H1 (cell line): Measurements from ENCODE around the gene KNDC1. TPM values are rescaled to one million over a fixed set of nuclear protein-coding genes. Genes with fewer than 3 reads are reported as not detected.
A peak's percentile ranks its signal among the peaks of the same experiment; 100 is the strongest.

Experiments
- CTCF ChIA-PET: fragments of 300-600 bp; sonication (Branson Sonifier 250); formaldehyde crosslinking; loops from one replicate; lab custom pipeline; 2021; ENCODE audit not compliant: partially characterized antibody; lab: Charles Lee
- POLR2A ChIA-PET: fragments of 300-600 bp; sonication (Branson Sonifier 250); formaldehyde crosslinking; loops from one replicate; lab custom pipeline; 2021; ENCODE audit warnings: inconsistent platforms; ENCODE audit not compliant: partially characterized antibody; lab: Charles Lee
- DNase-seq, 2 experiments: peaks; one replicate each; pipeline versions ENCODE4 v3.0.0 to v3.0.0-alpha.2; 2010 to 2022; ENCODE audit warnings: low spot score in 2 of 2, low read depth in 1 of 2, mixed read lengths in 1 of 2
- FAIRE-seq: peaks from 2 replicates; lab custom pipeline; 2011; peaks lifted over from hg19 to GRCh38; lab: Jason Lieb, UNC
- H2AFZ ChIP-seq: 2 replicates; pipeline ENCODE4 v1.8.1; 2012; ENCODE audit warnings: low read length, inconsistent platforms
- H2AK5ac ChIP-seq: 2 replicates; pipeline ENCODE4 v1.6.1; 2013; ENCODE audit warnings: low read depth, low read length
- H2BK120ac ChIP-seq: replicated peaks from 2 replicates; pipeline ENCODE3; 2013; ENCODE audit warnings: low read depth, low read length, inconsistent platforms
- H2BK12ac ChIP-seq: 2 replicates; pipeline ENCODE4 v1.6.1; 2013; ENCODE audit warnings: low read depth, low read length
- H2BK15ac ChIP-seq: 2 replicates; pipeline ENCODE4 v1.6.1; 2013; ENCODE audit warnings: low read length
- H2BK20ac ChIP-seq: 2 replicates; pipeline ENCODE4 v1.6.1; 2013; ENCODE audit warnings: low read length
- H2BK5ac ChIP-seq: 2 replicates; pipeline ENCODE4 v1.6.1; 2013; ENCODE audit warnings: low read depth, low read length
- H3K14ac ChIP-seq: 2 replicates; pipeline ENCODE4 v1.6.1; 2013; ENCODE audit warnings: inconsistent platforms; ENCODE audit not compliant: insufficient read length
- H3K18ac ChIP-seq: 2 replicates; pipeline ENCODE4 v1.6.1; 2013; ENCODE audit warnings: low read length; ENCODE audit errors: extremely low read depth
- H3K23ac ChIP-seq: 2 replicates; pipeline ENCODE4 v1.6.1; 2013; ENCODE audit warnings: inconsistent platforms; ENCODE audit not compliant: insufficient read length
- H3K23me2 ChIP-seq: 2 replicates; pipeline ENCODE4 v1.6.1; 2013; ENCODE audit warnings: low read depth, low read length
- H3K27ac ChIP-seq: 2 replicates; pipeline ENCODE4 v1.6.1; 2011; ENCODE audit warnings: low read depth, low read length, inconsistent platforms
- H3K27me3 ChIP-seq, 4 experiments: replicated peaks in 1 of 4; 1 replicate in 1 of 4; 2 replicates in 3 of 4; pipeline versions ENCODE4 v1.6.1 to v1.8.1; 2011 to 2013; ENCODE audit warnings: low read length in 3 of 4, mild to moderate bottlenecking in 3 of 4, inconsistent platforms in 2 of 4, mixed read lengths in 2 of 4, moderate library complexity in 1 of 4; ENCODE audit not compliant: control insufficient read depth in 3 of 4, insufficient read depth in 3 of 4; ENCODE audit errors: extremely low read depth in 1 of 4
- H3K36me3 ChIP-seq, 4 experiments: 2 replicates each; pipeline versions ENCODE4 v1.6.1 to v1.8.1; 2011 to 2013; ENCODE audit warnings: mild to moderate bottlenecking in 4 of 4, low read length in 3 of 4, moderate library complexity in 2 of 4, control low read depth in 1 of 4, inconsistent platforms in 1 of 4; ENCODE audit not compliant: insufficient read depth in 4 of 4, control insufficient read depth in 2 of 4
- H3K4ac ChIP-seq: replicated peaks from 2 replicates; pipeline ENCODE3; 2013; ENCODE audit warnings: low read length, low read depth, mixed read lengths, inconsistent platforms; ENCODE audit not compliant: insufficient read length
- H3K4me1 ChIP-seq, 4 experiments: replicated peaks in 1 of 4; 1 replicate in 1 of 4; 2 replicates in 3 of 4; pipeline versions ENCODE4 v1.6.1 to v1.8.1; 2011 to 2013; ENCODE audit warnings: low read length in 3 of 4, inconsistent platforms in 2 of 4, mixed read lengths in 1 of 4; ENCODE audit not compliant: insufficient read depth in 4 of 4, control insufficient read depth in 3 of 4
- H3K4me2 ChIP-seq, 2 experiments: 2 replicates each; pipeline versions ENCODE4 v1.6.1 to v1.8.1; 2011 to 2013; ENCODE audit warnings: low read depth in 2 of 2, low read length in 2 of 2, control low read depth in 1 of 2, inconsistent platforms in 1 of 2, mild to moderate bottlenecking in 1 of 2; ENCODE audit not compliant: insufficient read depth in 1 of 2
- H3K4me3 ChIP-seq, 4 experiments: fragments of 200-600, 300-600 bp in 1 of 4; sonication (generic), shearing (Covaris generic), sonication (Bioruptor Twin) in 1 of 4; 2 replicates each; pipeline versions ENCODE4 v1.5.1 to v1.8.1; 2011 to 2016; ENCODE audit warnings: low read length in 4 of 4, low read depth in 3 of 4, control low read depth in 2 of 4, inconsistent platforms in 2 of 4, mild to moderate bottlenecking in 2 of 4, mixed read lengths in 1 of 4, moderate library complexity in 1 of 4; ENCODE audit not compliant: insufficient read depth in 2 of 4; ENCODE audit errors: extremely low read depth in 1 of 4
- H3K56ac ChIP-seq: replicated peaks from 2 replicates; pipeline ENCODE3; 2013; ENCODE audit warnings: low read depth, mild to moderate bottlenecking, mixed read lengths, low read length, inconsistent platforms; ENCODE audit not compliant: insufficient read length
- H3K79me1 ChIP-seq: 2 replicates; pipeline ENCODE4 v1.6.1; 2013; ENCODE audit warnings: low read depth, low read length, control low read depth
- H3K79me2 ChIP-seq, 2 experiments: 2 replicates each; pipeline versions ENCODE4 v1.6.1 to v1.8.1; 2012 to 2013; ENCODE audit warnings: low read length in 2 of 2, mild to moderate bottlenecking in 2 of 2, inconsistent platforms in 1 of 2; ENCODE audit not compliant: insufficient read depth in 2 of 2, control insufficient read depth in 1 of 2
- H3K9ac ChIP-seq, 4 experiments: replicated peaks in 1 of 4; 1 replicate in 1 of 4; 2 replicates in 3 of 4; pipeline versions ENCODE4 v1.6.1 to v1.8.1; 2011 to 2013; ENCODE audit warnings: low read depth in 3 of 4, low read length in 3 of 4, control low read depth in 2 of 4, mild to moderate bottlenecking in 2 of 4, moderate library complexity in 2 of 4, inconsistent platforms in 1 of 4; ENCODE audit errors: extremely low read depth in 1 of 4
- H3K9me3 ChIP-seq, 2 experiments: 2 replicates each; pipeline versions ENCODE4 v1.6.1 to v1.8.1; 2012 to 2013; ENCODE audit warnings: mild to moderate bottlenecking in 2 of 2, moderate library complexity in 2 of 2, control low read depth in 1 of 2, inconsistent platforms in 1 of 2, low read depth in 1 of 2, low read length in 1 of 2, mixed read lengths in 1 of 2; ENCODE audit not compliant: insufficient read depth in 2 of 2
- H4K20me1 ChIP-seq, 2 experiments: replicated peaks in 1 of 2; 2 replicates each; pipeline versions ENCODE3 to v1.8.1; 2011 to 2013; ENCODE audit warnings: inconsistent platforms in 2 of 2, low read length in 2 of 2, mild to moderate bottlenecking in 1 of 2; ENCODE audit not compliant: insufficient read depth in 2 of 2, control insufficient read depth in 1 of 2
- H4K5ac ChIP-seq: 2 replicates; pipeline ENCODE4 v1.6.1; 2013; ENCODE audit warnings: low read length, low read depth, mixed read lengths, inconsistent platforms; ENCODE audit not compliant: insufficient read length
- H4K8ac ChIP-seq: 2 replicates; pipeline ENCODE4 v1.8.0; 2013; ENCODE audit warnings: mild to moderate bottlenecking, moderate library complexity, low read length, inconsistent platforms; ENCODE audit not compliant: insufficient read depth; ENCODE audit errors: extremely low read depth
- H4K91ac ChIP-seq: replicated peaks from 2 replicates; pipeline ENCODE3; 2013; ENCODE audit warnings: low read length, mixed read lengths, inconsistent platforms; ENCODE audit not compliant: insufficient read length
- CEBPB ChIP-seq: IDR thresholded peaks from 2 replicates; pipeline ENCODE4 v1.6.1; 2012; ENCODE audit warnings: low read depth, low read length
- SIX5 ChIP-seq: IDR thresholded peaks from 2 replicates; pipeline ENCODE4 v1.6.1; 2011; ENCODE audit warnings: mild to moderate bottlenecking, low read depth, low read length
- WGBS, 2 experiments: shearing (Covaris generic) in 1 of 2; methylation state at CpG; one replicate each; pipeline versions ENCODE4 v1.1.6 to v1.1.7; 2013 to 2015; ENCODE audit warnings: low lambda C conversion rate in 2 of 2, mixed read lengths in 2 of 2, inconsistent platforms in 1 of 2, low coverage in 1 of 2, missing lambda C conversion rate in 1 of 2; ENCODE audit not compliant: insufficient replicate concordance in 2 of 2, insufficient coverage in 1 of 2, insufficient read length in 1 of 2; ENCODE audit errors: extremely low coverage in 1 of 2, missing lambda C conversion rate in 1 of 2; 5-methylcytosine and 5-hydroxymethylcytosine counted together
- polyA plus RNA-seq, 7 experiments: library from polyadenylated mRNA; depleted of rRNA in 3 of 7; stranded (reverse) in 5 of 7; unstranded in 2 of 7; fragments of >200 nt in 5 of 7; fragments of 200-250 nt in 2 of 7; gene quantifications; 1 replicate in 5 of 7; 2 replicates in 1 of 7; 4 replicates in 1 of 7; pipeline versions ENCODE4 v1.2.1 to v1.2.3, GENCODE V29; 2011 to 2013; ENCODE audit warnings: missing spikeins in 2 of 7, mixed read lengths in 2 of 7
- total RNA-seq: library from RNA; stranded (reverse); fragmentation: NEBNext Ultra II Directional; extraction: Animal tissue kit (Norgen Biotek cat#: 25700); gene quantifications from 2 replicates; pipeline ENCODE4 v1.2.1, GENCODE V29; 2021

The KNDC1 gene
- total and polyA plus RNA-seq, 2 of the 8 experiments (the other 6 are each of a cell fraction or from before 2014, with no cell fraction given): 7.5 to 16.7 TPM

DNA sequence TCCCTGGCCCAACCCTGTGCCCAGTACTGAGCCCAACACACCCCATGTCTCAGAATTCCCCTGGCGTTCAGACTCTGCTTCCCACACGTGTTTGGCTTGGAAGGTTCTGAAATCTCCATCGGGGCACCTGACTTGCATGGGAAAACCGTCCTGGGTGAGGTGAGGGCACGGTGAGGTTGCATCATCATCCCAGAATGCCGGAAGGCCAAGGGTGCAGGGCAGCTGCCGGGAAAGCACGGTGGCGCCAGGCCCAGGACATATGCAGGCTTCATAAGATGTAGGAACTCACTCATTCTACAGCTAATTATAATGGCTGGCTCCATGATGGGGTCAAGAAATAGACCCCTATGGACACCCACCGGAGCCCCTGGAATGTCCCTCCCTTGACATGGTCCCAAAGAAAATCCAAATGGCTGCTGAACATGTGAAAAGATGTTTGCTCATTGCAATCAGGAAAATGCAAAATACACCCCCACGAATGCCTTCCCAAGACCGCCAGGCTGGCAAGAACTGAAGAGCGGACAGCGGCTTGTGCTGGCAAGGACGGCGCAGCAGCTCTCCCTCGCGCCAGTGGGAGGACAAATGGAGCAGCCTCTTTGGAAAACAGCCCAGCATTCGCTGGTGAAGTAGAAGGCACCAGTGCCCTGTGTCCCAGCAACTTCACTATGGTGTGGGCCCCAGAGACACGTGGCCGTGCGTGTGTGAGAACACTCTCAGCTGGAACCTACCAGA lies 2.3 kb downstream of the KNDC1 start:
- H2BK15ac ChIP-seq: peak overlapping the region; percentile 72; the same call in 1 of the 2 replicates
- H2BK20ac ChIP-seq: no peak overlapping the region
- H3K79me2 ChIP-seq: peaks cover 0 to 10% of the 10 kb centered on the region in 2 experiments; a peak in 1 of 4 replicates
- peaks cover 9% of the 10 kb centered on the region; the same call in 1 of the 2 replicates for H3K23me2 ChIP-seq
- no peak overlapping the region for H3K9ac ChIP-seq
- FAIRE-seq: no peak
- no peak for DNase-seq
- POLR2A ChIA-PET: interaction anchor here (0.8 to 2.5 kb wide), 7 partner anchors 10 to 65 kb away, joined by 3 to 6 read pairs (median 4); no protein-coding TSS in a partner anchor
- H3K4me2 ChIP-seq: no peak overlapping the region; a peak in 1 of 4 replicates
- H2BK5ac ChIP-seq: peak overlapping the region; percentile 55; the same call in 1 of the 2 replicates
- TF ChIP-seq CEBPB: 0 out of 2 replicates have a peak, but pooled peaks have one; percentile 13
- no peak for TF ChIP-seq SIX5
- TF ChIP-seq, all 59 proteins: peak for 1
- Histone ChIP-seq H3K14ac (no peak overlapping the region), H3K23ac (no peak overlapping the region), H4K8ac (peak overlapping the region; percentile 83), H3K36me3 (peaks cover 2 to 9% (median 3%) of the 10 kb centered on the region in 4 experiments; a peak in 4 of 8 replicates), H3K79me1 (peaks cover 20% of the 10 kb centered on the region), H3K4ac (no peak overlapping the region), H2AFZ (no peak overlapping the region), H4K5ac (no peak overlapping the region), H4K20me1 (peaks cover 0 to 18% of the 10 kb centered on the region in 2 experiments), H4K91ac (no peak overlapping the region), H2BK12ac (no peak overlapping the region), H3K9me3 (no peaks in the 10 kb centered on the region), H3K4me1 (peaks cover 3 to 51% (median 24%) of the 10 kb centered on the region in 4 experiments), H3K56ac (no peak overlapping the region), H3K18ac (no peak overlapping the region), H3K27ac (no peak overlapping the region), H3K4me3 (no peak overlapping the region), H2BK120ac (no peak overlapping the region), H2AK5ac (no peak overlapping the region), H3K27me3 (peaks cover 0 to 3% (median 0%) of the 10 kb centered on the region in 4 experiments; a peak in 2 of 7 replicates)
- CTCF ChIA-PET: interaction anchor here (0.7 to 3.8 kb wide), 4 partner anchors 15 to 138 kb away, joined by 3 to 18 read pairs (median 4); no protein-coding TSS in a partner anchor
- WGBS, 2 experiments: 92% methylated on average over 22 of the region's 22 CpGs; no CpG with 5 or more reads in 1 of the 2 experiments
